RWPE1 (cell line): Measurements from ENCODE around the gene EPHA5.

Source experiments
- CTCF ChIA-PET: fragments of 350-600 bp; sonication (Branson Sonifier 250); formaldehyde crosslinking; extraction: SDS; loops from one replicate; lab custom pipeline; 2021; lab: Yijun Ruan, JAX
- POLR2A ChIA-PET: fragments of 400-600 bp; formaldehyde crosslinking; extraction: SDS; loops from one replicate; lab custom pipeline; 2020; ENCODE audit warnings: antibody characterized with exemption; ENCODE audit not compliant: low non-redundant PET; lab: Yijun Ruan, JAX
- DNase-seq: peaks from one replicate; pipeline ENCODE4 v3.0.0; 2012; ENCODE audit warnings: low spot score
- H3K27ac ChIP-seq: fragments of 450-650 bp; 2 replicates; pipeline ENCODE4 v1.5.1; 2017
- TF ChIP-seq, protein P1 (sequence below): fragments of 450-650 bp; conservative IDR thresholded peaks from 2 replicates; pipeline ENCODE4 v1.5.1; 2017; ENCODE audit warnings: low read depth, mild to moderate bottlenecking

The EPHA5 gene

DNA sequence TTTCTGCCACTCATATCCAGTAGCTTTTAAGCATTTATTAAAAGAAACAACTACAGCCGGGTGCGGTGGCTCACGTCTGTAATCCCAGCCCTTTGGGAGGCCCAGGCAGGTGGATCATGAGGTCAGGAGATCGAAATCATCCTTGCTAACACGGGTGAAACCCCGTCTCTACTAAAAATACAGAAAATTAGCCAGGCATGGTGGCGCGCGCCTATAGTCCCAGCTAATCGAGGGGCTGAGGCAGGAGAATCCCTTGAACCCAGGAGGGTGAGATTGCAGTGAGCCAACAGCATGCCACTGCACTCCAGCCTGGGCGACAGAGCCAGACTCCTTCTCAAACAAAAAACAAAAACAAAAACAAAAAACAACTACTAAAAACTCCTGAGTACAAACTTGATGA lies 119.8 kb downstream of the EPHA5 start:
- ChIA-PET POLR2A (no interaction called here), CTCF (interaction anchor here (0.6 kb wide), 1 partner anchor 29 kb away, joined by 3 read pairs; no protein-coding TSS in a partner anchor)
- no peak for DNase-seq
- TF ChIP-seq, protein P1, sequence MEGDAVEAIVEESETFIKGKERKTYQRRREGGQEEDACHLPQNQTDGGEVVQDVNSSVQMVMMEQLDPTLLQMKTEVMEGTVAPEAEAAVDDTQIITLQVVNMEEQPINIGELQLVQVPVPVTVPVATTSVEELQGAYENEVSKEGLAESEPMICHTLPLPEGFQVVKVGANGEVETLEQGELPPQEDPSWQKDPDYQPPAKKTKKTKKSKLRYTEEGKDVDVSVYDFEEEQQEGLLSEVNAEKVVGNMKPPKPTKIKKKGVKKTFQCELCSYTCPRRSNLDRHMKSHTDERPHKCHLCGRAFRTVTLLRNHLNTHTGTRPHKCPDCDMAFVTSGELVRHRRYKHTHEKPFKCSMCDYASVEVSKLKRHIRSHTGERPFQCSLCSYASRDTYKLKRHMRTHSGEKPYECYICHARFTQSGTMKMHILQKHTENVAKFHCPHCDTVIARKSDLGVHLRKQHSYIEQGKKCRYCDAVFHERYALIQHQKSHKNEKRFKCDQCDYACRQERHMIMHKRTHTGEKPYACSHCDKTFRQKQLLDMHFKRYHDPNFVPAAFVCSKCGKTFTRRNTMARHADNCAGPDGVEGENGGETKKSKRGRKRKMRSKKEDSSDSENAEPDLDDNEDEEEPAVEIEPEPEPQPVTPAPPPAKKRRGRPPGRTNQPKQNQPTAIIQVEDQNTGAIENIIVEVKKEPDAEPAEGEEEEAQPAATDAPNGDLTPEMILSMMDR: no peak
- no peak overlapping the region for H3K27ac ChIP-seq

DNA sequence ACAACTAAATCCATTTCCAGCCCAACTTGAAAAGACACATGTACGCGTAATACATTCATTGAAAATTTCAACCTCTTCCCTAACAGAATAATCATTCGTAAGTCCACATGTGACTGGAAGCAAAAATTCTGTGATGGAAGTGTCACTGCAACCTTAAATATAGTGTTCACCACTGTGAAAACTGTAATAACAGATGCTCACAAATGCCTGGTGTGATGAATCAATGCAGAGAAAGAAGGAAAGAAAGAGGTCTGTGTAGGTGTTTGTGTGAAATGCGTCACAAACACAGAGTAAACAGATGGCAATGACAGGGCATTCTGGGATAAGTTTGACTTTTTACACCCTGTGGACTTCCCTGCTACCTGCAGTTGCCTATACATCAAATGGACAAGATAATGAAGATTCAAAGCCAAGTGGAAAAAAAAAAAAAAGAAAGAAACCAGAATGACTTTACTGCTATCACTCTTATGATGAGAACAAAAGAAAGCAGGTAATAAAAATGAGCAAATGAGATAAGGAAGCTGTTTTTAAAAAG lies 123.3 kb downstream of the EPHA5 start:
- no peak overlapping the region for H3K27ac ChIP-seq
- CTCF ChIA-PET: interaction anchor here (0.6 kb wide), 1 partner anchor 88 kb away, joined by 3 read pairs; no protein-coding TSS in a partner anchor
- TF ChIP-seq, protein P1: no peak
- POLR2A ChIA-PET: no interaction called here
- no peak for DNase-seq

DNA sequence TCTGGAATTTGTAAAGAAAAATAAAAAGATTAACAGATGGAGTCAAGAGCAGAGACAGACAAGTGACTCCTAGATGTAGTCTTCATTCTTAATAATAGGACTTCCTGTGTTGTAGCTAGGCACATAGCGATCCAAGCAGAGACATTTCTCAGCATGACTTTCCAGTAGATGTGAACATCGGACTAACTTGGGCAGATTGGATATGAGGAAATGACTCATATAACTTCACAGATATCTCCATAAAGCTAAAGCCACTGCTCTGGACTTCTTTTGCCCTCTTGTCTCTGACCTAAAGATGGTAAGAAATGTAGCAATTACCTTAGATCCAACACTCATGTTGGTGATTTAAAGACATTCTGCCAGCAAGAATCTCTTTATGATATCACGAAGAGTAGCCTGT lies 131.7 kb downstream of the EPHA5 start:
- POLR2A ChIA-PET: no interaction called here
- TF ChIP-seq, protein P1: no peak
- CTCF ChIA-PET: interaction anchor here (0.7 kb wide), 1 partner anchor 96 kb away, joined by 3 read pairs; no protein-coding TSS in a partner anchor
- no peak overlapping the region for H3K27ac ChIP-seq
- DNase-seq: no peak

DNA sequence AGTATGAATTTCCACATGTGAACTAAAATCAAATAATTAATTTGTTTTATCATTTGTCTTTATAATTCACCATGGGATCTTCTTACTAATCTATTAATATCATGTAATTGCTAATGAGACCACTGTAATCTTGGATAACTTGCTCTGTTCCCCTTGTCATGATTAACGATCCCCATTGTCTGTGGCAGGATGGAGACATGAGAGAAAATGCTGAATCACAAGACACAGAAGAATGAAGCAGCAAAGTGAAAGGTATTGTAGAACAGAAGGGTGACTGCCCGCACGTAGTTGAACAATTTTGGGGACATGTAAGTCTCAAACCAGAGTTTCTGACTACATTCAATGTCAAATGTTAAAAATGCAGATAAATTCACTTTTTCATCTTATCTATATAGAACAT lies 135.2 kb downstream of the EPHA5 start:
- DNase-seq: no peak
- TF ChIP-seq, protein P1: no peak
- CTCF ChIA-PET: no interaction called here
- no peak overlapping the region for H3K27ac ChIP-seq
- POLR2A ChIA-PET: no interaction called here

DNA sequence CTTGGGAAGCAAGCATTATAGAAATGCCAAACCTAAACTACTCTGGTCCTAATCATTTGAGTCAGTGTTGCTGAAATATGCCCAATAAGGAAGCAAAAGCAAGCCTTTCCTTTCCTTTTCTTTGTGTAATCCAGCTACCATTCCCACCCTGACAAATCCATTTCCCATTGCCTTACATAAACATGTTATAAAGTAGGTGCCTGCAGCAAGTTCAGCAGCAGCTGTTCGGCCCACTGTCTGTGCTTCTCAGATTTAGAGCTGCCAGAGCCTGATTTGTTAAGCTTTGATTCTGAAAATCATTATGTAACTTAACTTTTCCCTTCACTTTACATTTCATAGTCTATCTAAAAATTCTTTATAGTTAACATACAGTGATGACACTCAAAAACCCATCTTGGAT lies 148.6 kb downstream of the EPHA5 start:
- DNase-seq: no peak
- H3K27ac ChIP-seq: no peak overlapping the region
- CTCF ChIA-PET: interaction anchor here (0.7 kb wide), 1 partner anchor 29 kb away, joined by 3 read pairs; no protein-coding TSS in a partner anchor
- TF ChIP-seq, protein P1: no peak
- POLR2A ChIA-PET: no interaction called here

DNA sequence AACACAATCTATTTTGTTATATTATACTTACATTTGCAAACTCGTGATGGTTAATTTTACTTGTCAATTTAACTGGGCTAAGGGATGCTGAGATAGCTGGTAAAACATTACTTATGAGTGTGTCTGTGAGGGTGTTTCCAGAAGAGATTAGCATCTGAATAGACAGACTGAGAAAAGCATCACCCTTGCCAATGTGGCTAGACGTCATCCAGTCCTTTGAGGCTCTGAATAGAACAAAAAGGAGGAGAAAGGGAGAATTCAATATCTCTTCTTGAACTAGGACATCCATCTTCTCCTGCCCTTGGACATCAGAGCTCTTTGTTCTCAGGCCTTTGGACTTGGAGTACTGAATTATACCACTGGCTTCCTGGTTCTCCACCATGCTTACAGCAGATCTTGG lies 154.6 kb downstream of the EPHA5 start:
- TF ChIP-seq, protein P1: no peak
- no peak for DNase-seq
- H3K27ac ChIP-seq: no peak overlapping the region
- CTCF ChIA-PET: no interaction called here
- POLR2A ChIA-PET: no interaction called here
